ENCODE measurements around the gene WDR1.
A peak's percentile ranks its signal among the peaks of the same experiment; 100 is the strongest.

Gene WDR1

DNA sequence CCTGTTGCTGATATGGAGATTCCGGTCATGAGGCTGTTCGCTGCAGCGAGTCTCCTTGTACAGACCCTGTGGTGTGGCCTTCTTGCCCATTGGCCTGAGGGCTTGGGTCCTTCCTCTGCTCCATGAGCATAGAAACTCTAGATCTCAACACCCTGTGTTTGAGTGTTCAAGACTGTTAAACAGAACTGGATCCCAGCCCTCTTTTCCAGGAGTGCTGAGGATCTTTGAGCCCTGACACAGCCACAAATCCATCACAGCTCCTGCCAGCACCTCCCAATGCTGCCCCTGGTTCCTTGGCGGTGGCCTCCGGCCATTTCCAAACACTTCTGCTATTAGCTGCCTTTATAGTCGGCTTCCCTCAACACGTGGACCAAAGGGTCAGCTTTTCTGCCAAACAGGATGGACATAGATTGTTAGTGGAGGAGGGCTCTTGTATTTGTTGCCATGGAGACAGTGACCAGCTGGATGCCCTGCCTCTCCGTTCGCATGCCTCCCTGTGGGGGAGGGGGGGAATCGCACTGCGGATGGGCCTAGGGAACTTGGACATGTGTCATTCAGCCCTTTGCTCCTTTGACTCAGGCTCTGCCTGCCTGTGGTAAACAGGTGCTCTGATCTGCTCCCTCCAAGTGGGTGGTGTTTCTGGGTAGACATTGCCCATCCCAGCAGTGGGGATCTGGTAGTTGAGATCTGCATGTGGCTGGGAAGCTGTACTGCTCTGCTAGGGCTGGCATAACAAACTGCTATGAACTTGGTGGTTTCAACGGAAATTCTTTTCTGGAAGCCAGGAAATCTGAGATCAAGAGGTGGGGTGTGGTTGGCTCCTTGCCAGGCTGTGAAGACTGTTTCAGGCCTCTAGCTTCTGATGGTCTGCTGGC, 6.9 kb upstream of the WDR1 start:
- H3K4me3 ChIP-seq, result no peak overlapping the region
- H3K27ac ChIP-seq, result no peak overlapping the region
- TF ChIP-seq, protein P1, sequence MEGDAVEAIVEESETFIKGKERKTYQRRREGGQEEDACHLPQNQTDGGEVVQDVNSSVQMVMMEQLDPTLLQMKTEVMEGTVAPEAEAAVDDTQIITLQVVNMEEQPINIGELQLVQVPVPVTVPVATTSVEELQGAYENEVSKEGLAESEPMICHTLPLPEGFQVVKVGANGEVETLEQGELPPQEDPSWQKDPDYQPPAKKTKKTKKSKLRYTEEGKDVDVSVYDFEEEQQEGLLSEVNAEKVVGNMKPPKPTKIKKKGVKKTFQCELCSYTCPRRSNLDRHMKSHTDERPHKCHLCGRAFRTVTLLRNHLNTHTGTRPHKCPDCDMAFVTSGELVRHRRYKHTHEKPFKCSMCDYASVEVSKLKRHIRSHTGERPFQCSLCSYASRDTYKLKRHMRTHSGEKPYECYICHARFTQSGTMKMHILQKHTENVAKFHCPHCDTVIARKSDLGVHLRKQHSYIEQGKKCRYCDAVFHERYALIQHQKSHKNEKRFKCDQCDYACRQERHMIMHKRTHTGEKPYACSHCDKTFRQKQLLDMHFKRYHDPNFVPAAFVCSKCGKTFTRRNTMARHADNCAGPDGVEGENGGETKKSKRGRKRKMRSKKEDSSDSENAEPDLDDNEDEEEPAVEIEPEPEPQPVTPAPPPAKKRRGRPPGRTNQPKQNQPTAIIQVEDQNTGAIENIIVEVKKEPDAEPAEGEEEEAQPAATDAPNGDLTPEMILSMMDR (IDR thresholded peaks at IDR 0.05), result no peak
- H3K9me3 ChIP-seq, result no peaks in the 10 kb centered on the region
- intact Hi-C loops (cut with DNase I; ENCODE audit: low total_unique reads), result no loop called here
- H3K36me3 ChIP-seq, result no peaks in the 10 kb centered on the region
- peaks cover 0 to 15% (median 3%) of the 10 kb centered on the region in 4 donors for H3K4me1 ChIP-seq
- H3K27me3 ChIP-seq, result no peaks in the 10 kb centered on the region
- DNase-seq, result no peak

DNA sequence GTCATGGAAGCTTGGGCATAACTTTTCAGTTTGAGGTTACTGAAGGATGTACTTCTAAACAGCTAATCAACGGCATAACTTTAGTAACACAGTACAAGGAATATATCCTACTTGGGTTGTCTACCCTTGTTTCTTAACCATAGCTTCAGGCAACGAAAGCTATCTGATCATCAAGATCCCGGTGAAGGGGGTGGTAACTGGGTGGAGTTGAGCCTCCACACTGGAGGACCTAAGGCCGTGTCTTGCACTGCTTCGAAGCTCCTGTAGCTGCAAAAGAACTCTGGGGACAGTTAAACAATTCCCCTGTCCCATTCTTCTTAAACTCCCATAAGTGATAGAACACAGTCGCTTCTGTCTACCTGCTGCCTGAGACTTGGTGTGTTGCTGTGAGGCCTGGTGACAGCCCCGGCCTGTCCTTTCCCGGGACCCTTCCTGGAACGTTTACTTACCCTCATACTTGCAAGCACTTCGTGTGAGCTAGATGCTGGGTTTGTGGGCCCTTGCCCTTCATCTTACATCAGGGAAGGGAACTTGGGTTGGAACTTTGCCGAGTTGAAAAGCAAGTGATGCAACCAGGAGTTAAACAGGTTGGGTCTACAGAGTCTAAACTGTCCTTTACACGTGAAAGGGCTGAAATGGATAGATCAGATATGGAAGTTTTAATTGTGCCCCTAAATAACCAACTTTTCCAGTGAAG, 5.8 kb upstream of the WDR1 start:
- Histone ChIP-seq H3K4me3 (no peak overlapping the region), H3K36me3 (no peaks in the 10 kb centered on the region), H3K4me1 (peaks cover 0 to 26% (median 13%) of the 10 kb centered on the region in 4 donors), H3K9me3 (no peaks in the 10 kb centered on the region), H3K27ac (no peak overlapping the region), H3K27me3 (no peaks in the 10 kb centered on the region)
- intact Hi-C loops (cut with DNase I; ENCODE audit: low total_unique reads), result no loop called here
- TF ChIP-seq, protein P1 (IDR thresholded peaks at IDR 0.05), result no peak
- DNase-seq, result no peak

DNA sequence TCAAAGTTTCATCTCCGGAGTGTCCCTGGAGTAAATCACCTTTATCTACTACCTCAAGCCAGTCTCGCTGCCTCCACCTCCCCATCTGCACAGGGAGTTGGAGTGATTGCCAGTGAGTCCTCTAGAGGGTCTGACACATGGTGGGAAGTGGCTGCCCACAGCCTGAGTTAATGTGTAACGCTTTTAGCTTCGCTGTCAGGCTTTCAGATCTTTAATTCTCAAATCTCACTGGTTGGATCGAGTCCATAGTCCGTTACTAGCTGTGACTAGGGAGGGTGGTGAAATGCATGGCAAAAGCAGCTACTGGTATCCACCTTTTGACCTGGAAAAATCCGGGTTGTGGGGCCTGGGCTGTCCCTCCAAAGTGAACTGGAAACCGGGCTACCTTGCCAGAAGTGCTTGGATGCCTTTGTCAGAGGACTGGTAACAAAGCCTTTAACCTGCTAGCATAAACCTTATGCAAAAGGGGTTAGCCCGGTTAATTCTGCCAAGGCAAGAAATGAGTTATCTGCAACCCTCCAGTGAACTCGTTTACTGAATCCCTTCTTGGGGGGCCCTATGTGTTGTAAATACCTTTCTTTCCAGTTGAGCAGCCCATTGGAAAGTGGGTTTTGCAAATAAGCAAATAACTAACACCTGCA, 5.1 kb upstream of the WDR1 start:
- H3K36me3 ChIP-seq, result no peaks in the 10 kb centered on the region
- no peak overlapping the region for H3K4me3 ChIP-seq
- no peak for DNase-seq
- no peaks in the 10 kb centered on the region for H3K27me3 ChIP-seq
- H3K4me1 ChIP-seq, result peaks cover 0 to 26% (median 13%) of the 10 kb centered on the region in 4 donors
- H3K27ac ChIP-seq, result no peak overlapping the region
- TF ChIP-seq, protein P1 (IDR thresholded peaks at IDR 0.05), result no peak
- intact Hi-C loops (cut with DNase I; ENCODE audit: low total_unique reads), result no loop called here
- H3K9me3 ChIP-seq, result no peaks in the 10 kb centered on the region

DNA sequence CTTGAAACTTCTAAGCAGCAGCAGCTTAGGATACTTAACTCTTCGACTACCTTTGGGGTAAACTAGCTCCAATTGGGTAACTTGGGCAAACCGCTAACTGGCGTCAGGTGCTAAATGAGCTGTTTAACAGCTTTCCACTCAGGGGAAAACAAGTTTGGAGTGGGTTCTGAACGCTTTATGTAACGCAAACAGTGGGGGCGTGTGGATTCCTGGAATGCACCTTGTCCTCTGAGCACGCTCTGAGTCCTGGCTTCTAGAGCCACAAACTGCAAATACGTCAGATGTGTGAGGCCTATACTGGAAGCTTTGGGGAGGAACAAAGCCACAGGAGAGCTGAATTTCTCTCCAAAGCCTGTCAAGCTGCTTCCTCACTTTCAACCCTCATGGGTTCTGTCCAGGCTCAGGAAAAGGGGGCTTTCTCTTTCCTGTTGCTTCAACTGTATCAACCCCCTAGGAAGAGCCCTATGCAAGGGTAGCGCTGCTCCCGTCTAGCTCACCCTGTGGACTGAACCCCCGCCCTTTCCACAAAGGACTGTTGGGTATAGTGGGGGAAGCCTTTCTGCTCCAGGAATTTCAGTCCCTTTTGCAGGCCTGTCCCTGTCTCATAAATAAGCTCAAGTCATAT, 4.5 kb upstream of the WDR1 start:
- no peak for DNase-seq
- Histone ChIP-seq H3K27me3 (no peaks in the 10 kb centered on the region), H3K4me3 (no peak overlapping the region), H3K9me3 (no peaks in the 10 kb centered on the region), H3K27ac (no peak overlapping the region), H3K4me1 (peaks cover 0 to 26% (median 13%) of the 10 kb centered on the region in 4 donors), H3K36me3 (no peaks in the 10 kb centered on the region)
- intact Hi-C loops (cut with DNase I; ENCODE audit: low total_unique reads), result no loop called here
- TF ChIP-seq, protein P1 (IDR thresholded peaks at IDR 0.05), result no peak

DNA sequence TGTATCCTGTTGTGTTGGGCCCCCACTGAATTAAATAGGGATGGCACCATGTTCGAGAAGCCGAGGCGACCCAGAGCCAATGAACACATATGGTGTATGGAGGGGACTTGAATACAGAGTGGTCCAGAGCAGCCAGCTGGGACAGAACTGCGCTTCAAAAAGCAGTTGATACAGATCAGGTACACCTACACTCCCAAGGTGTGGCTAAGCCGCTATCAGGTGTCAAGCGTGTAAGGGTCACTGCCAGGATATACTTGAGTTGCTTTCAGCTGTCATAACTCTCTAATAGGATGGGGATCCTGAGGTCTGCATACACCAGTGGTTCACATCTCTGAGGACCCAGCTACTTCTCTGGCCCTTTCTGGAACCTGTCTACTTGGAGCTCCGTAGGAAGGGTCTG, 3.2 kb upstream of the WDR1 start:
- peak overlapping the region in 1 of 2 donors; percentile 18 for H3K27ac ChIP-seq
- intact Hi-C loops (cut with DNase I; ENCODE audit: low total_unique reads), result no loop called here
- H3K9me3 ChIP-seq, result no peaks in the 10 kb centered on the region
- no peak overlapping the region for H3K4me3 ChIP-seq
- H3K27me3 ChIP-seq, result no peaks in the 10 kb centered on the region
- H3K36me3 ChIP-seq, result peaks cover 3 to 6% (median 5%) of the 10 kb centered on the region in 3 donors
- peaks cover 0 to 31% (median 19%) of the 10 kb centered on the region in 4 donors for H3K4me1 ChIP-seq
- DNase-seq, result no peak
- TF ChIP-seq, protein P1 (IDR thresholded peaks at IDR 0.05), result no peak
